HTR-8/SVneo (cell line): ENCODE data around the gene ARHGAP22.

Source experiments
- DNase-seq: peaks from one replicate; pipeline ENCODE4 v3.0.0; 2011; ENCODE audit warnings: low spot score, mixed read lengths; ENCODE audit not compliant: insufficient read length
- FAIRE-seq: peaks from 2 replicates; lab custom pipeline; 2011; peaks lifted over from hg19 to GRCh38; lab: Jason Lieb, UNC

Gene ARHGAP22

GRCh38 chr10:48414160-48414559 lies 190.7 kb downstream of the ARHGAP22 start:
- FAIRE-seq: no peak
- no peak for DNase-seq

- DNase-seq (no peak), FAIRE-seq (no peak)
Observed at GRCh38 chr10:48412933-48413332, 191.9 kb downstream of the ARHGAP22 start.

GRCh38 chr10:48412081-48412480 lies 192.8 kb downstream of the ARHGAP22 start:
- no peak for DNase-seq

DNA sequence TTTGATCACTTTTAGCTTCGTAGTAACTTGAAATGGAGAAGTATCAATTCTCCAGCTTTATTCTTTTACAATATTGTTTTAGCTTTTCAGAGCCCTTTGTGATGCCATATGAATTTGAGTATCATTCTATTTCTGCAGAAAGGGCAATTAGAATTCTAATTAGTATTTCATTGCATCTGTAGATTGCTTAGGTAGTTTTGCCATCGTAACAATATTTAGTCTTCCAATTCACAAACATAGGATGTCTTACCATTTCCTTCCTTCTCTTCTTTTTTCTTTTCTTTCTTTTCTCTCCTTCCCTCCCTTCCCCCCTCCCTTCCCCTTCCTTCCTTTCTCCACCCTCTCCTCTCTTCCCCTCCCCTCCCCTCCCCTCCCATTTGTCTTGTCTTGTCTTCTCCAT lies 193.4 kb downstream of the ARHGAP22 start:
- FAIRE-seq (no peak), DNase-seq (no peak)

More at GRCh38 chr10:48412081-48412480, 192.8 kb downstream of the ARHGAP22 start:
- FAIRE-seq: no peak

DNA sequence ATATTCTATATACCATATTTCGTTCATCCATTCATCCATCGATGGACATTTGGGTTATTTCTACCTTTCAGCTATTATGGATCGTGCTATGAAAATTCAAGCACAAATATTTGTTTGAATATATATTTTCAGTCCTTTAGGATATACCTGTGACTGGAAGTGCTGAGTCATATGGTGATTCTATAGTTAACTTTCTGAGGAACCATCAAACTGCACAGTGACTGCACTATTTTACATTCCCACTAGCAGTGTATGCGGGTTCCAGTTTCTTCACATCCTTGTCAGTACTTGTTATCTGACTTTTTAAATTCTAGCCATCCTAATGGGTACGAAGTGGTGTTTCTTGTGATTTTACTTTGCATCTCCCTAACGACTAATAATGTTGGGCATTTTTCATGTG lies 194.4 kb downstream of the ARHGAP22 start:
- FAIRE-seq: no peak

GRCh38 chr10:48406658-48407057 lies 198.2 kb downstream of the ARHGAP22 start:
- no peak for DNase-seq
- no peak for FAIRE-seq

More for the DNA sequence above, 194.4 kb downstream of the ARHGAP22 start:
- no peak for DNase-seq

DNA sequence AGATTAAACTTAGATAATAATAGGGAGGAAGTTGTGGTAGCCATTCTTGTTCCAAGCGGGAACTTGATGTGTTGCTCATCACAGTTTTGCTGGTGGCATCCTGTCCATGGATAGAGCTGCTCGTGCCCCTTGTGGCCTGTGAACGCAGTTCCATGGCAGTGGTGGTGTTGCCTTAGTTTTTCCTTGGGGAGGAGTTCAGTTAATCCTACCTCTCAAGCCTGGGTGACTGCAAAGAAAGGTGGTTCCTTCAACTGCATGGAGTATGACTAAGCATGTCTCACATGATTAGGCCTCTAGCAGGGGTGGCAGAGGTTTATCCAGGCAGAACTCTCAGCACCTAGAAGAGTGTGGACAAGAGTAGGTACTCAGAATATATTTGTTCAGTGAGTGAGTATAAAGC lies 198.7 kb downstream of the ARHGAP22 start:
- FAIRE-seq: no peak

DNA sequence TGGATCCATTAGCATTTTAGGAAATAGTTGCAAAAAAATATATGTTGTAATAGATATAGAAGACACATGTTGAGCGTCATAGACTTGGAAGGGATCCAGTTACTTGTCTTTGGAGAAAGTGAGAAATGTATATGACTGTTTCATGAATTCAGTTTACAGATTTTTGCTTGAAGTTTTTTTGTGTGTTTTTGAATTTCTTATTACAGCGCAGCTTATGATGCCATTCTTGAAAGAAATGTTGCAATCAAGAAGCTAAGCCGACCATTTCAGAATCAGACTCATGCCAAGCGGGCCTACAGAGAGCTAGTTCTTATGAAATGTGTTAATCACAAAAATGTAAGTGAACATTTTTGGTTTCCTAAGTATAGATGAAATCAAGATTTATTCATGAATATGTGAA lies 200.2 kb downstream of the ARHGAP22 start:
- DNase-seq (no peak), FAIRE-seq (no peak)

More for the DNA sequence above, 198.7 kb downstream of the ARHGAP22 start:
- DNase-seq: no peak

GRCh38 chr10:48400850-48401220 lies 204.0 kb downstream of the ARHGAP22 start:
- FAIRE-seq: no peak
- no peak for DNase-seq

DNA sequence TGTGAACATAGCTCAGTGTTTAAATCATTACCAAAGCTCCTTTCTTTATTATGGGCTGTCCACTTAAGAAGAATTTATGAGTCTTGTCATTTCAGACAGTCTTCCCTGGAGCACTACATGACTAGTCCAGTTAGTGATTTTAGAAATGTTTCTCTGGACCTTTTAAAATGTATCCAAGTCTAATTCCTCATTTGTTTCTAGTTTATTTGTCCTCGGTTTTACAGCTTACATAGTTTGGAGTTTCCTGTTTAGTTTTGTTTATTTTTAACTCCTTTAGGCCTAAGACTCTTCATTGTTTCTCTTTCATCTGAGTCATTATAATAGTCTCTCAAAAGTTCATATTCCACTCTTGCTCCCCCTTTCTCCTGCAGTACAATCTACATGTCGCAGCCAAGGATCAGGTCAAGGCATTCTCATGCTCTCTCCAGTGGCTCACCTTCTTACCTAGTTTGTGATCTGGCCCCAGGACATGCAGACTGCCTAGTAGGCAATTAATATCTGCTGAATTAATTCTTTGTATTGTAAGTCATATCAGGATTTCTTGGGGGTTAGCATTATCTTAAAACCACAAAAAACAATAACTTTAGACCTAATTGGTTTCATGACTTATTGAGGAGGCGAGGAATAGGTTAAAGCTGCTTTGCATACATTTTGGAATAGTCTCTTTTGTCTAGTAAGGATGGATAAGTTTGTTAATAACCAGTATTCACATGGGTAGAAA lies 204.6 kb downstream of the ARHGAP22 start:
- no peak for FAIRE-seq
- no peak for DNase-seq

DNA sequence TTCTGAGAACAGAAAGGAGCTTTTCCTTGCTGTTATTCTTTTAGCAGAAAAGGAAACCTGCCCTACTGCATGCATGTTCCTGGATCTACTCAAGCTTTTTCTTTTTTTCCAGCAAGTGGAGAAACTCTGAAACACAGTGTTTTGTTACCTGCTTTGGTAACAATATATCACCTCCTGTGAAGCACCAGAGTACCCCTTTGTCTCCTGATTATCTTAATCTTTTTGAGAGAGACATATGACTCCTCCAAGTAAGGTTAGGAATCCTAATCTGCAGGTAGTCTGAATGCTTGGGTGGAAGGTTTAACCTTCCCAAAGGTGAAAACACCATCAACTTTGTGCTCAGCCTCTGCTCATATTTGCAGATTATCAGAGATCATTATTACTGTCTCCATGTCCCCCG lies 205.3 kb downstream of the ARHGAP22 start:
- no peak for FAIRE-seq

DNA sequence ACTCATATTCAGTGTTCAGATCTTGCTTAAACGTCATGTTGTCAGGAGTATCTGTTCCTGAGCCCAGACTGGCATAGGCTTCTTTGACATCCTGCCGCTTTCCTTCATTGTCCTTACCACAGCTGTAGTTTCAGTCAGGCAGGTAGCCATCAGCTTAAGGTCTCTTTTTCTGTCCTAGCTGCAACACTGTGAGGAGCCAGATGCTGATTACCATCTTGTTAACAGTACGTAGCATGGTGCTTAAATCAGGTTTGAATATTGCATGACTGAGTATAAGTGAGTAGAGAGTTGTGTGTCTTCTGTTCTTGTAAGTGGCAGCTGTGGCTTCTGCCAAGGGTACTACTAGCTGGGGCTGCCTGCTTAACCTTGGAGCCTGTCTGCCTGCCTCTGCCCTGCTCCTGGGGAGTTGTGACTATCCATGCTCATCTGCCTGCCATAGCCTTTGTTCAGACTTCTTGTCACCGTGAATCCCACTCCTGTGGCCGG lies 205.8 kb downstream of the ARHGAP22 start:
- no peak for FAIRE-seq
- no peak for DNase-seq

More for the DNA sequence above, 205.3 kb downstream of the ARHGAP22 start:
- DNase-seq: no peak

DNA sequence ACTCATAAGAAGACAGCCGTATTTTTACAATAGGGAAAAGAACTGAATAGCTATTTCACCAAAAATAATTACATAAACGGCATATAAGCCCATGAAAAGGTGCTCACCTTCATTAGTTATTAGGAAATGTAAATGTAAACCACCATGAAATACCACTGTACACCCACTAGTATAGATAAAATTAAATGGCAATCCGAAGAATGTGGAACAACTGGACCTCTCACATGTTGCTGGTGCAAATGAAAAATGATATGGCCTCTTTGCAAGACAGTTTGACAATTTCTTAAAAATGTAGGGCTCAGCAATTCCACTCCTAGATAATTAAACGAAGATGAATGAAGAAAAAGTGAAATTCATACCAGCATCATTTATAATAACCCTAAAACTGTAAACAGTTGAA lies 206.6 kb downstream of the ARHGAP22 start:
- FAIRE-seq (no peak), DNase-seq (no peak)
